Neural progenitor cell (in vitro differentiated cells): ENCODE measurements around the gene CD24.

Experiments
- EZH2 ChIP-seq: fragments of 200-600 bp; sonication (generic); IDR thresholded peaks from 2 replicates; pipeline ENCODE4 v1.6.1; 2017; ENCODE audit warnings: antibody characterized with exemption, mild to moderate bottlenecking, moderate library complexity
- TF ChIP-seq, protein P1 (sequence below): fragments of 200-600 bp; sonication (generic); IDR thresholded peaks from 2 replicates; pipeline ENCODE4 v1.5.1; 2017; ENCODE audit warnings: antibody characterized with exemption, mild to moderate bottlenecking

DNA sequence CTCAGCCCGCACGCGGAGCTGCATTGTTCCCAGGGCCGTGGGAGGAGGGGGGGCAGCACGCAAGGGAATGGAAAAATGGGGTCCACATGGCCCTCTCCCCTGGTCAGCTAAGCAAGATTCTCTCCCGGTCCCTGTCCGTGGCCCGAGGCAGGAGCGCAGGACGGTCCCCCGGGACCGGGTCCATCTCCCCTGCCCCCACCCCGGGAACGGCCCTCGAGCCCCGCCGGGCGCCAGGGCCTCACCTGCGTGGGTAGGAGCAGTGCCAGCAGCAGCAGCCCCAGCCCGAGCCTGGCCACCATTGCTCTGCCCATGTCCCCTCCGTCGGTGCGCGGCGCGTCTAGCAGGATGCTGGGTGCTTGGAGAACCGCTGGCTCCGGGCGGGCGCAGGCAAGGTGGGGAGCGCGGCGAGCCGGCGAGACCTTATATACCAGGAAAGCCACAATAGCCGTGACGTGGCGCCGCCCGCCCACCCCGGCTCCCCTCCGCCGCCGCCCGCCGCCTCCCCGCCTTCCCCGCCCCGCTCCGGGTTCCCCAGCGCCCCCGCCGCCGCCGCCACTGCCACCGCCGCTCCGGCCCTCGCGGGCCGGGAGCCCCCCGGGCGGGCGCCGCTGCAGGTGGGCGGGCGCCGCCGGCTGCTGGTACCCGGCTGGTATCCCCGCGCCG is at the start of gene CD24:
- TF ChIP-seq, protein P1, sequence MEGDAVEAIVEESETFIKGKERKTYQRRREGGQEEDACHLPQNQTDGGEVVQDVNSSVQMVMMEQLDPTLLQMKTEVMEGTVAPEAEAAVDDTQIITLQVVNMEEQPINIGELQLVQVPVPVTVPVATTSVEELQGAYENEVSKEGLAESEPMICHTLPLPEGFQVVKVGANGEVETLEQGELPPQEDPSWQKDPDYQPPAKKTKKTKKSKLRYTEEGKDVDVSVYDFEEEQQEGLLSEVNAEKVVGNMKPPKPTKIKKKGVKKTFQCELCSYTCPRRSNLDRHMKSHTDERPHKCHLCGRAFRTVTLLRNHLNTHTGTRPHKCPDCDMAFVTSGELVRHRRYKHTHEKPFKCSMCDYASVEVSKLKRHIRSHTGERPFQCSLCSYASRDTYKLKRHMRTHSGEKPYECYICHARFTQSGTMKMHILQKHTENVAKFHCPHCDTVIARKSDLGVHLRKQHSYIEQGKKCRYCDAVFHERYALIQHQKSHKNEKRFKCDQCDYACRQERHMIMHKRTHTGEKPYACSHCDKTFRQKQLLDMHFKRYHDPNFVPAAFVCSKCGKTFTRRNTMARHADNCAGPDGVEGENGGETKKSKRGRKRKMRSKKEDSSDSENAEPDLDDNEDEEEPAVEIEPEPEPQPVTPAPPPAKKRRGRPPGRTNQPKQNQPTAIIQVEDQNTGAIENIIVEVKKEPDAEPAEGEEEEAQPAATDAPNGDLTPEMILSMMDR, result no peak
- no peak for TF ChIP-seq EZH2
